A549 (cell line): ENCODE data around the gene ELOVL2. TPM values are rescaled to one million over a fixed set of nuclear protein-coding genes. Genes with fewer than 3 reads are reported as not detected.

ENCODE experiments used
- ATAC-seq, 2 experiments: fragments of 200-7000 bp in 1 of 2; fragments of >200 bp in 1 of 2; cut with Nextera tagmentation in 1 of 2; cut with Tn5 transposase in 1 of 2; 3 replicates each; pipeline versions ENCODE4 v1.8.0 to v1.9.1; 2018 to 2020; ENCODE audit warnings: mild to moderate bottlenecking in 1 of 2, moderate library complexity in 1 of 2
- CTCF ChIA-PET: fragments of 300-600 bp; sonication (Branson Sonifier 250); formaldehyde crosslinking; extraction: SDS; loops from one replicate; lab custom pipeline; 2021; ENCODE audit warnings: antibody characterized with exemption, inconsistent platforms; lab: Yijun Ruan, JAX
- POLR2A ChIA-PET: fragments of 350-600 bp; formaldehyde crosslinking; extraction: SDS; loops from one replicate; lab custom pipeline; 2021; ENCODE audit warnings: antibody characterized with exemption, inconsistent platforms; lab: Yijun Ruan, JAX
- DNase-seq, 2 experiments: peaks; one replicate each; pipeline versions ENCODE4 v3.0.0 to v3.0.0-alpha.2; 2011 to 2016; ENCODE audit warnings: low read depth in 1 of 2, low spot score in 1 of 2
- FAIRE-seq: peaks from 2 replicates; lab custom pipeline; 2011; peaks lifted over from hg19 to GRCh38; lab: Jason Lieb, UNC
- H3K27ac ChIP-seq, 2 experiments: fragments of >200 bp; sonication (Bioruptor Twin); formaldehyde crosslinking; 3 replicates each; pipeline ENCODE4 v1.5.1; 2016 to 2017
- H3K4me1 ChIP-seq: fragments of >200 bp; sonication (Bioruptor Twin); formaldehyde crosslinking; 3 replicates; pipeline ENCODE4 v1.6.1; 2016
- H3K4me2 ChIP-seq: fragments of >200 bp; sonication (Bioruptor Twin); formaldehyde crosslinking; 3 replicates; pipeline ENCODE4 v1.6.1; 2016
- H3K4me3 ChIP-seq: fragments of >200 bp; sonication (Bioruptor Twin); formaldehyde crosslinking; 3 replicates; pipeline ENCODE4 v1.5.1; 2016
- H3K9me3 ChIP-seq: fragments of >200 bp; sonication (Bioruptor Twin); formaldehyde crosslinking; 3 replicates; pipeline ENCODE4 v1.6.1; 2016
- CHD2 ChIP-seq: fragments of 150-350 bp; IDR thresholded peaks from 2 replicates; pipeline ENCODE4 v1.6.1; 2014; ENCODE audit warnings: low read length; ENCODE audit not compliant: partially characterized antibody
- EP300 ChIP-seq, 2 experiments: fragments of >200 bp; sonication (Bioruptor Twin); formaldehyde crosslinking; IDR thresholded peaks; 2 replicates in 1 of 2; 3 replicates in 1 of 2; pipeline ENCODE4 v1.6.1; 2016 to 2017
- ESRRA ChIP-seq: fragments of 150-350 bp; IDR thresholded peaks from 2 replicates; pipeline ENCODE4 v1.6.1; 2014; ENCODE audit warnings: mild to moderate bottlenecking, low read length, borderline replicate concordance
- FOSL2 ChIP-seq, 2 experiments: fragments of 450-650 bp in 1 of 2; fragments of >200 bp in 1 of 2; sonication (Bioruptor Twin) in 1 of 2; formaldehyde crosslinking; IDR thresholded peaks; 2 replicates each; pipeline versions ENCODE4 v1.5.0 to v1.6.1; 2016 to 2020; ENCODE audit warnings: mild to moderate bottlenecking in 1 of 2, moderate library complexity in 1 of 2
- FOXS1 ChIP-seq: fragments of 250-450 bp; sonication (Bioruptor Pico); IDR thresholded peaks from 2 replicates; pipeline ENCODE4 v1.5.0; 2020; ENCODE audit warnings: mild to moderate bottlenecking, moderate library complexity
- HEYL ChIP-seq: fragments of 250-450 bp; sonication (Bioruptor Pico); IDR thresholded peaks from 2 replicates; pipeline ENCODE4 v1.8.0; 2021; ENCODE audit warnings: mild to moderate bottlenecking, moderate library complexity
- HOXA7 ChIP-seq: fragments of 250-450 bp; sonication (Bioruptor Pico); IDR thresholded peaks from 2 replicates; pipeline ENCODE4 v1.5.0; 2020; ENCODE audit warnings: mild to moderate bottlenecking, moderate library complexity
- HOXB5 ChIP-seq: fragments of 250-450 bp; sonication (Bioruptor Pico); IDR thresholded peaks from 2 replicates; pipeline ENCODE4 v1.5.0; 2020; ENCODE audit warnings: mild to moderate bottlenecking, moderate library complexity
- KDM1A ChIP-seq: fragments of 200-600 bp; sonication (generic); IDR thresholded peaks from 2 replicates; pipeline ENCODE4 v1.6.1; 2016; ENCODE audit warnings: low read depth, mild to moderate bottlenecking
- KDM5A ChIP-seq: fragments of 200-600 bp; sonication (generic); IDR thresholded peaks from 2 replicates; pipeline ENCODE4 v1.6.1; 2016; ENCODE audit warnings: antibody characterized with exemption, mild to moderate bottlenecking
- MAFK ChIP-seq: fragments of 450-650 bp; IDR thresholded peaks from 2 replicates; pipeline ENCODE4 v1.6.1; 2014; ENCODE audit not compliant: partially characterized antibody
- MYC ChIP-seq: IDR thresholded peaks from 2 replicates; pipeline ENCODE4 v1.6.1; 2012; ENCODE audit warnings: mild to moderate bottlenecking, inconsistent platforms, low read length, improper control_type of control experiment, borderline replicate concordance
- NFE2L2 ChIP-seq: fragments of 150-350 bp; conservative IDR thresholded peaks from 2 replicates; pipeline ENCODE4 v1.6.1; 2014; ENCODE audit warnings: low read length
- NPAS2 ChIP-seq: fragments of 250-450 bp; sonication (Bioruptor Pico); IDR thresholded peaks from 2 replicates; pipeline ENCODE4 v1.8.0; 2022; ENCODE audit warnings: mild to moderate bottlenecking, moderate library complexity, borderline replicate concordance
- NR3C1 ChIP-seq: fragments of >200 bp; sonication (Bioruptor Twin); formaldehyde crosslinking; IDR thresholded peaks from 3 replicates; pipeline ENCODE4 v1.6.1; 2017
- POLR2A ChIP-seq: IDR thresholded peaks from 2 replicates; pipeline ENCODE4 v1.6.1; 2012; ENCODE audit warnings: mild to moderate bottlenecking, low read length
- RAD21 ChIP-seq, 2 experiments: fragments of >200 bp in 1 of 2; sonication (Bioruptor Twin) in 1 of 2; formaldehyde crosslinking in 1 of 2; IDR thresholded peaks in 1 of 2; conservative IDR thresholded peaks in 1 of 2; 2 replicates in 1 of 2; 3 replicates in 1 of 2; pipeline ENCODE4 v1.6.1; 2012 to 2018; ENCODE audit warnings: inconsistent platforms in 1 of 2
- RARB ChIP-seq: fragments of 250-450 bp; sonication (Bioruptor Pico); IDR thresholded peaks from 2 replicates; pipeline ENCODE4 v1.8.0; 2021; ENCODE audit warnings: mild to moderate bottlenecking, moderate library complexity
- RFX5 ChIP-seq: fragments of 450-650 bp; IDR thresholded peaks from 2 replicates; pipeline ENCODE4 v1.7.1; 2014; ENCODE audit warnings: antibody characterized with exemption, mild to moderate bottlenecking, moderate library complexity
- RNF2 ChIP-seq: fragments of 200-600 bp; sonication (generic); IDR thresholded peaks from 2 replicates; pipeline ENCODE4 v1.6.1; 2016; ENCODE audit warnings: low read depth, mild to moderate bottlenecking, antibody characterized with exemption, moderate library complexity, borderline replicate concordance
- SREBF2 ChIP-seq: fragments of 450-650 bp; IDR thresholded peaks from 2 replicates; pipeline ENCODE4 v1.6.1; 2014; ENCODE audit warnings: mild to moderate bottlenecking, moderate library complexity
- TP53 ChIP-seq: fragments of 250-450 bp; sonication (Bioruptor Pico); IDR thresholded peaks from 2 replicates; pipeline ENCODE4 v1.5.0; 2021; ENCODE audit warnings: mild to moderate bottlenecking, moderate library complexity
- ZC3H11A ChIP-seq: fragments of 450-650 bp; IDR thresholded peaks from 2 replicates; pipeline ENCODE4 v1.6.1; 2014; ENCODE audit warnings: antibody characterized with exemption, mild to moderate bottlenecking
- ZNF302 ChIP-seq: fragments of 250-450 bp; sonication (Bioruptor Pico); IDR thresholded peaks from 2 replicates; pipeline ENCODE4 v1.9.0; 2021; ENCODE audit warnings: inconsistent platforms, mild to moderate bottlenecking, moderate library complexity
- ZSCAN20 ChIP-seq: fragments of 250-450 bp; sonication (Bioruptor Pico); IDR thresholded peaks from 2 replicates; pipeline ENCODE4 v1.8.0; 2022; ENCODE audit warnings: mild to moderate bottlenecking, moderate library complexity
- WGBS: methylation state at CpG from one replicate; pipeline ENCODE4 v1.1.6; 2017; ENCODE audit errors: missing lambda C conversion rate; 5-methylcytosine and 5-hydroxymethylcytosine counted together
- polyA plus RNA-seq, 4 experiments: library from polyadenylated mRNA; depleted of rRNA in 3 of 4; stranded (reverse); fragments of >200 nt; fragmentation: RNase III in 1 of 4; extraction: RNeasy Plus Mini Kit Qiagen cat#74134 plus additional on column Dnase treatment in 1 of 4; gene quantifications; 2 replicates in 3 of 4; 3 replicates in 1 of 4; pipeline ENCODE4 v1.2.3, GENCODE V29; 2011 to 2017
- TF ChIP-seq, protein P1 (sequence below): fragments of 250-450 bp; sonication (Bioruptor Pico); IDR thresholded peaks from 2 replicates; pipeline ENCODE4 v1.5.0; 2021; ENCODE audit warnings: mild to moderate bottlenecking, moderate library complexity, borderline replicate concordance
- TF ChIP-seq, protein P2 (sequence below): fragments of >200 bp; sonication (Bioruptor Twin); formaldehyde crosslinking; IDR thresholded peaks from 3 replicates; pipeline ENCODE4 v1.6.1; 2016
- TF ChIP-seq, protein P3 (sequence below): fragments of >200 bp; sonication (Bioruptor Twin); formaldehyde crosslinking; IDR thresholded peaks from 2 replicates; pipeline ENCODE4 v1.6.1; 2016

Gene ELOVL2
- polyA plus RNA-seq, 2 of the 4 experiments (the other 2 are of a cell fraction) = 12.4 to 15.5 TPM

DNA sequence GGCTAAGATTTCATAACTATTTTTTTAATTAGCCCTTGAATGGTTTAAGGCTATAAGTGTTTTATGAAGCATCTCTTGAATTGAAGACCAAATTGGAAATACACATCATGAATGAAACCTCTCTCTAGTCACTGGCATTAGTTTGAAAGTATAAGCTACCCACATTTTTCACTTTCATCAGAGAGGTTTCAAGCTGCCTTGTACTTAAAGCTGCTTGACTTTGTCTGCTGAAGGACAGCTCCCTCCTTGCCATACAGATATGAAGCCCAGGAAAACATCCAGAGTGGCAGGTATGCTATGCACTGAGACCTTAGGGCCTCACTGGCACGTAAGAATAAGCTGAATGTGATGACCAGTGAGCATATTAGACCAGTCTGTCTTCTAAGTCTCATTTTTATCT is 62.7 kb downstream of the ELOVL2 start:
- ChIA-PET CTCF (interaction anchor here (0.6 kb wide), 1 partner anchor 60 kb away, joined by 3 read pairs; no protein-coding TSS in a partner anchor), POLR2A (no interaction called here)
- 100% methylated on average over 1 of the region's 1 CpG for WGBS
- ATAC-seq = no peak
- no peak for DNase-seq
- TF ChIP-seq HOXA7 (CRISPR knock-in tag) (no peak), KDM1A (no peak), ZSCAN20 (CRISPR knock-in tag) (no peak), TP53 (CRISPR knock-in tag) (no peak), RAD21 (conservative IDR thresholded peaks at IDR 0.05 in 1 of 2, IDR thresholded peaks at IDR 0.05 in 1 of 2) (no peak), NFE2L2 (no peak), NPAS2 (no peak), FOSL2 (IDR thresholded peaks at IDR 0.05) (no peak), FOSL2 (CRISPR knock-in tag; IDR thresholded peaks at IDR 0.05) (no peak), EP300 (IDR thresholded peaks at IDR 0.05) (no peak), NR3C1 (no peak), ESRRA (no peak), MYC (no peak), KDM5A (no peak)
- H3K9me3 ChIP-seq = no peaks in the 10 kb centered on the region
- H3K4me2 ChIP-seq = no peak overlapping the region
- H3K27ac ChIP-seq = no peak overlapping the region
- no peak overlapping the region for H3K4me3 ChIP-seq
- FAIRE-seq = no peak
- no peaks in the 10 kb centered on the region for H3K4me1 ChIP-seq

DNA sequence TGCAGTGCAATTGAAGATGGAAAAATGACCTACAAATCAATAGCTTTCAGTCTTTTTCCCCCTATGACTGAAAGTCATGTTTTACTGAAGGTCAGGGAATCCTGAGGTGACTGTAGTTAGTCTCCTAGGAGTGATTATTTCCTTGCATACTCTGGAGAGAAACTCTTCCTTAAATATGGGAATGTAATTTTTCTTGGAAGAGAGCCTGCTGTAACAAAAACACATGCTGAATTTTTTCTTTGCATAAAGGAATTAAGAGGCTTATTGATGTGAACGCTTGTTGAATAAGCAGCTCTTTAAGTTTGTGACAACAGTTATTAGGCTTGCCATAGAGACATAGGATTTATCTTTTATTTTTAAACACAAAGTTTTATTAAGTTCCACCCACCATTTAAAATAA is 64.5 kb downstream of the ELOVL2 start:
- ATAC-seq = no peak
- FAIRE-seq = no peak
- no peaks in the 10 kb centered on the region for H3K9me3 ChIP-seq
- DNase-seq = no peak
- no peak overlapping the region for H3K4me3 ChIP-seq
- H3K4me2 ChIP-seq = no peak overlapping the region
- WGBS = 96% methylated on average over 1 of the region's 1 CpG
- H3K4me1 ChIP-seq = no peaks in the 10 kb centered on the region
- no peak for TF ChIP-seq MYC
- TF ChIP-seq MAFK = no peak
- no peak for TF ChIP-seq RNF2
- no peak for TF ChIP-seq ZSCAN20 (CRISPR knock-in tag)
- no peak for TF ChIP-seq HEYL (CRISPR knock-in tag)
- TF ChIP-seq, protein P1, sequence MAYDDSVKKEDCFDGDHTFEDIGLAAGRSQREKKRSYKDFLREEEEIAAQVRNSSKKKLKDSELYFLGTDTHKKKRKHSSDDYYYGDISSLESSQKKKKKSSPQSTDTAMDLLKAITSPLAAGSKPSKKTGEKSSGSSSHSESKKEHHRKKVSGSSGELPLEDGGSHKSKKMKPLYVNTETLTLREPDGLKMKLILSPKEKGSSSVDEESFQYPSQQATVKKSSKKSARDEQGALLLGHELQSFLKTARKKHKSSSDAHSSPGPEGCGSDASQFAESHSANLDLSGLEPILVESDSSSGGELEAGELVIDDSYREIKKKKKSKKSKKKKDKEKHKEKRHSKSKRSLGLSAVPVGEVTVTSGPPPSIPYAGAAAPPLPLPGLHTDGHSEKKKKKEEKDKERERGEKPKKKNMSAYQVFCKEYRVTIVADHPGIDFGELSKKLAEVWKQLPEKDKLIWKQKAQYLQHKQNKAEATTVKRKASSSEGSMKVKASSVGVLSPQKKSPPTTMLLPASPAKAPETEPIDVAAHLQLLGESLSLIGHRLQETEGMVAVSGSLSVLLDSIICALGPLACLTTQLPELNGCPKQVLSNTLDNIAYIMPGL (CRISPR knock-in tag) = no peak
- TF ChIP-seq, protein P2, sequence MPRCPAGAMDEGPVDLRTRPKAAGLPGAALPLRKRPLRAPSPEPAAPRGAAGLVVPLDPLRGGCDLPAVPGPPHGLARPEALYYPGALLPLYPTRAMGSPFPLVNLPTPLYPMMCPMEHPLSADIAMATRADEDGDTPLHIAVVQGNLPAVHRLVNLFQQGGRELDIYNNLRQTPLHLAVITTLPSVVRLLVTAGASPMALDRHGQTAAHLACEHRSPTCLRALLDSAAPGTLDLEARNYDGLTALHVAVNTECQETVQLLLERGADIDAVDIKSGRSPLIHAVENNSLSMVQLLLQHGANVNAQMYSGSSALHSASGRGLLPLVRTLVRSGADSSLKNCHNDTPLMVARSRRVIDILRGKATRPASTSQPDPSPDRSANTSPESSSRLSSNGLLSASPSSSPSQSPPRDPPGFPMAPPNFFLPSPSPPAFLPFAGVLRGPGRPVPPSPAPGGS = no peak
- TF ChIP-seq TP53 (CRISPR knock-in tag) = no peak
- TF ChIP-seq NPAS2 = no peak
- no peak for TF ChIP-seq HOXB5 (CRISPR knock-in tag)
- TF ChIP-seq, protein P3, sequence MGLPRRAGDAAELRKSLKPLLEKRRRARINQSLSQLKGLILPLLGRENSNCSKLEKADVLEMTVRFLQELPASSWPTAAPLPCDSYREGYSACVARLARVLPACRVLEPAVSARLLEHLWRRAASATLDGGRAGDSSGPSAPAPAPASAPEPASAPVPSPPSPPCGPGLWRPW = no peak
- no peak for TF ChIP-seq FOXS1 (CRISPR knock-in tag)
- TF ChIP-seq SREBF2 = no peak
- TF ChIP-seq ZC3H11A = no peak
- TF ChIP-seq ZNF302 (CRISPR knock-in tag) = no peak
- TF ChIP-seq RARB (CRISPR knock-in tag) = no peak
- no peak for TF ChIP-seq CHD2
- no peak for TF ChIP-seq POLR2A
- no peak for TF ChIP-seq RFX5
- H3K27ac ChIP-seq = no peak overlapping the region
- ChIA-PET POLR2A (no interaction called here), CTCF (no interaction called here)
